ENCODE measurements around the gene MIEN1.

DNA sequence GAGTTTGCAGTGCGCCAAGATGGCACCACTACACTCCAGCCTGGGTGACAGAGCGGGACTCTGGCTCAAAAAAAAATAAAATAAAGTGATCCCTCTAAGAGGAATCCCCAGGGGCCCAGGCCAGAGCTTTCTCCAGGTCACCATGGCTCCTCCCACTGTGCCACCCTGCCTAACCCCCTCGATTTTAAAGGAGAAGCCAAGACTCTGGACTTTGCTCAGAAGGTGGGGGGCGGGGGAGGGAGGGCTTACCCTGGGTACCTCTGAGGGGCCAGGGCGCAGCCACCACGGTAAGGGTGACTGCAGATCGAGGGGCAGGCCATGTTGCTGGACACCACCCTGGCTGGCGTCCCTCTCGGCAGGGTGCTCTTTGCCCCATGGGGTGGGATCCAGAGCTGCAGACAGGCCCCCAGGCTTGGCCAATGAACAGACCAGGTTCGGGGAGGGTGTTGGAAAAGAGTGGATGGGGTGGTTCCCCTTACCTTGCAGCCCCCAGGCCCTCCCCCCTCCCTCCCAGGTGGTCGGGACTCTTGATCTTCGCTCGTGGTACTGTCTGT, 7.0 kb upstream of the MIEN1 start:
- TF ChIP-seq, protein P1, sequence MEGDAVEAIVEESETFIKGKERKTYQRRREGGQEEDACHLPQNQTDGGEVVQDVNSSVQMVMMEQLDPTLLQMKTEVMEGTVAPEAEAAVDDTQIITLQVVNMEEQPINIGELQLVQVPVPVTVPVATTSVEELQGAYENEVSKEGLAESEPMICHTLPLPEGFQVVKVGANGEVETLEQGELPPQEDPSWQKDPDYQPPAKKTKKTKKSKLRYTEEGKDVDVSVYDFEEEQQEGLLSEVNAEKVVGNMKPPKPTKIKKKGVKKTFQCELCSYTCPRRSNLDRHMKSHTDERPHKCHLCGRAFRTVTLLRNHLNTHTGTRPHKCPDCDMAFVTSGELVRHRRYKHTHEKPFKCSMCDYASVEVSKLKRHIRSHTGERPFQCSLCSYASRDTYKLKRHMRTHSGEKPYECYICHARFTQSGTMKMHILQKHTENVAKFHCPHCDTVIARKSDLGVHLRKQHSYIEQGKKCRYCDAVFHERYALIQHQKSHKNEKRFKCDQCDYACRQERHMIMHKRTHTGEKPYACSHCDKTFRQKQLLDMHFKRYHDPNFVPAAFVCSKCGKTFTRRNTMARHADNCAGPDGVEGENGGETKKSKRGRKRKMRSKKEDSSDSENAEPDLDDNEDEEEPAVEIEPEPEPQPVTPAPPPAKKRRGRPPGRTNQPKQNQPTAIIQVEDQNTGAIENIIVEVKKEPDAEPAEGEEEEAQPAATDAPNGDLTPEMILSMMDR (IDR thresholded peaks at IDR 0.05; ENCODE audit: insufficient read depth, low read depth, low read length): no peak
- TF ChIP-seq EZH2 (IDR thresholded peaks at IDR 0.05; ENCODE audit: insufficient read depth, low read length): no peak
